Peyer's patch (tissue), 4 donors: ENCODE measurements around the gene SMURF1.

ENCODE experiments used
- POLR2A ChIP-seq, 2 donors: fragments of 450-650 bp; IDR thresholded peaks; one replicate each; pipeline ENCODE4 v1.5.1; 2017; ENCODE audit warnings: antibody characterized with exemption in 2 of 2, mild to moderate bottlenecking in 2 of 2, moderate library complexity in 2 of 2
- TF ChIP-seq, protein P1 (sequence below), 6 experiments: fragments of 450-650 bp in 4 of 6; fragments of 200-600 bp in 2 of 6; sonication (generic) in 1 of 6; IDR thresholded peaks; one replicate each; pipeline ENCODE4 v1.5.1; 2017 to 2019; ENCODE audit warnings: antibody characterized with exemption in 6 of 6, mild to moderate bottlenecking in 3 of 6, moderate library complexity in 1 of 6

DNA sequence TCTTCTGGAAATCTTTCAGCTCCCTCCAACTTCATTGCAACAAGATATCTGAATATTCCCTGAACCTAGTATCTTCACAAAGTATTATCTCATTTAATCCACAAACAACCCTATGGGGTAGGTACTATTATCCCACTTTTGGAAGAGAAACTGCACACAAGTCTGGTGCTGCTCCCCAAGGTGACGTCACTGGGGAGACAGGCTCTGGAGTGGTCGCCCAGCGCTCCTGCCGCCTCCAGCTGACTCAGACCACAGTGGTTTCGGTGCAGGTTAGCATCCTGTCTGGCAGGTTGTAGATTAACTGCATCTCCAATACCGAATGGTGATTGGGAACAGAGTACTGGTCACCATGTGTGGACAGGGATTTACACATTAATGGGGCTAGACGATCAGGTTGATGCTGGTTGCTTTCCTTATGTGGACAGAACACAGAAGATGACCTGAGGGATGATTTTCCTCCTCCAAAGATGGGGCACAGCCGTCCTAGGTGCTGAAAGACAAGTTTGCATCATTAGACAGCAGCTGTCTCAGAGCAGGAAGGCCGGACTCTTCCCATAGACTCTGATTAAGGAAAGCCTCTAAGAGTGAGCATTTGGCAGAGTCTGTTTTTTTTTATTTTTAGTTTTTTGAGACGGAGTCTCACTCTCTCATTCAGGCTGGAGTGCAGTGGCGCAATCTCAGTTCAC lies 137.0 kb downstream of the SMURF1 start:
- TF ChIP-seq, protein P1, sequence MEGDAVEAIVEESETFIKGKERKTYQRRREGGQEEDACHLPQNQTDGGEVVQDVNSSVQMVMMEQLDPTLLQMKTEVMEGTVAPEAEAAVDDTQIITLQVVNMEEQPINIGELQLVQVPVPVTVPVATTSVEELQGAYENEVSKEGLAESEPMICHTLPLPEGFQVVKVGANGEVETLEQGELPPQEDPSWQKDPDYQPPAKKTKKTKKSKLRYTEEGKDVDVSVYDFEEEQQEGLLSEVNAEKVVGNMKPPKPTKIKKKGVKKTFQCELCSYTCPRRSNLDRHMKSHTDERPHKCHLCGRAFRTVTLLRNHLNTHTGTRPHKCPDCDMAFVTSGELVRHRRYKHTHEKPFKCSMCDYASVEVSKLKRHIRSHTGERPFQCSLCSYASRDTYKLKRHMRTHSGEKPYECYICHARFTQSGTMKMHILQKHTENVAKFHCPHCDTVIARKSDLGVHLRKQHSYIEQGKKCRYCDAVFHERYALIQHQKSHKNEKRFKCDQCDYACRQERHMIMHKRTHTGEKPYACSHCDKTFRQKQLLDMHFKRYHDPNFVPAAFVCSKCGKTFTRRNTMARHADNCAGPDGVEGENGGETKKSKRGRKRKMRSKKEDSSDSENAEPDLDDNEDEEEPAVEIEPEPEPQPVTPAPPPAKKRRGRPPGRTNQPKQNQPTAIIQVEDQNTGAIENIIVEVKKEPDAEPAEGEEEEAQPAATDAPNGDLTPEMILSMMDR (IDR thresholded peaks at IDR 0.05): no peak
- TF ChIP-seq POLR2A (IDR thresholded peaks at IDR 0.05): no peak
